Umbilical cord (tissue), 2 donors: ENCODE measurements around the gene ITGA11. TPM values are rescaled to one million over a fixed set of nuclear protein-coding genes. Genes with fewer than 3 reads are reported as not detected.

Source experiments
- DNase-seq: peaks from one replicate; pipeline ENCODE4 v3.0.0-alpha.2; 2015; ENCODE audit warnings: low spot score
- total RNA-seq: library from RNA; depleted of rRNA; stranded (reverse); fragments of >200 nt; gene quantifications from one replicate; pipeline ENCODE4 v1.2.3, GENCODE V29; 2014; ENCODE audit warnings: low replicate concordance; ENCODE audit not compliant: insufficient read depth

The ITGA11 gene
- total RNA-seq, 1 donor from 2014 or later, result 84.5 TPM

- peak; percentile 55 for DNase-seq
Observed at GRCh38 chr15:68333775-68334470, 98.0 kb downstream of the ITGA11 start.

DNA sequence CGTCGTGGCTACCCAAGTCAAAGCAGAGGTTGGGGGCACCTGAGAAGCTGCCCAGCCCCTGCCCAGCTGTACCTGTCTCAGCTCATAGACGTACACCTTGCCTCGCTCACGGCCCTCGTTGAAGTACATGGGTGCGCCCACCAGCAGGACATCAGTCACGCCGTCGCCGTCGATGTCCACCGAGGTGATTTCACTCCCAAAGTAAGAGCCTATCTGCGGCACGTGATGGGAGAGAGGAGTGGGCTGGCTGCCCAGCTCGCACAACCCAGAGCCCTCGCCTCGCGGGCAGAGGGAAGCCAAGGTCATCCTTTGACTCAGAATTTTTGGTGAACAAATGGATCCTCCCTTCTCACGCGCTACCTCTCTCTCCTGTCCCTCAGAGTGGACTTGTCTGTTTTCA, 99.7 kb downstream of the ITGA11 start:
- no peak for DNase-seq

DNA sequence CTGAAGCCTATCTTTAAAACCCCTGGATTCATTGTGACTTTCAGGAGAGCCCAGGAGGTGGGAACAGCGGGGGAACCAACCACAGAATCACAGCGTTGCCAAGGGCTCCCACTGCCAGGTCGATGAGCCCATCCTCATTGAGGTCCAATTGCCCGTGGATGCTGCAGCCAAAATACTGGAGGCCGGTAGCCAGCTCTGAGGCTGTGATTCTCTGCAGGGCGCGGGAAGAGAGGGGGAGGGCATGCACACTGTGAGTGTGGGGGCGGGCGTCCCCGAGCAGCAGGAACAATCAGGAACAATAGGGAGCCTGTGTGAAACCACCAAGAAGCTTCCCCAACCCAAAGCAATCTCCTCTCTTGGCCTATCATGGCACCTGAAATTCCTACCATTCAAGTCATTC, 101.1 kb downstream of the ITGA11 start:
- no peak for DNase-seq

DNA sequence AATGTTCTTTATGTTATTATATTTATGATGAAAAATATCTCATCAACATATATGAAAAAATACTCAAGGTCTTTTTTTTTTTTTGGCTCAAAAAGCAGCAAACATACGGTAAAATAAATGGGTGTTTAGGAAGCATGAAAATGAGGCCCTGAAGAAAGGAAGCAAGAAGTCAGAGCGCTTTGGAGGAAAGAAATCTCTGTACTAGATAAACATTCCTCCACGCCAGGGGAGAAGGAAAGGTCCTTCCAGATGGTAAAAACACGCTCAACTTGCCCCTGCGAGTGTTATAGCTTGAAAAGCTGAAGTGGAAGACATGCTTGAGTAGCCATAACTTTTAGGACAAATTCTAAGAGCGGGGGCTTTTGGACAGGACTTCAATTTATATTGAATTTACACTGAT, 101.5 kb downstream of the ITGA11 start:
- DNase-seq, result peak; percentile 31

- no peak for DNase-seq
Observed at GRCh38 chr15:68328964-68329363, 103.0 kb downstream of the ITGA11 start.

DNA sequence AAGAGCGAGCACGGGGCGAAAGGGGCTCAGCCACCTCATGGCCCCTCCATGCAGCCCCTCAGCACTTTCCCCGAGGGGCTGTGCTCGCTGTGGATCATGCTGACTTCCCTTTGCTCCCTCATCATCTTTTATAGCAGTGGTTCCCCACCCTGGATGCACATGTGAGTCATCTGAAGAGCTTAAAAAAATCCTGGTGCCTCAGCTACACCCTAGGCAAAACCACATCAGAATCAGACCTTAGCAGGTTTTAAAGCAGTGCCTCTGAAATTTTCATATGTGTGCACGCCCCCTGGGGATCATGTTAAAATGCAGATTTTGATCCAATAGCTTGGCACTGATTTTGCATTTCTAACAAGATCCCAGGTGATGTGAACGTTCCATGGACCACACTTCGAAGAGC, 103.5 kb downstream of the ITGA11 start:
- DNase-seq, result peak; percentile 77

- DNase-seq, result no peak
Observed at GRCh38 chr15:68326711-68327354, 105.1 kb downstream of the ITGA11 start.

GRCh38 chr15:68325726-68326125, 106.2 kb downstream of the ITGA11 start:
- no peak for DNase-seq

DNA sequence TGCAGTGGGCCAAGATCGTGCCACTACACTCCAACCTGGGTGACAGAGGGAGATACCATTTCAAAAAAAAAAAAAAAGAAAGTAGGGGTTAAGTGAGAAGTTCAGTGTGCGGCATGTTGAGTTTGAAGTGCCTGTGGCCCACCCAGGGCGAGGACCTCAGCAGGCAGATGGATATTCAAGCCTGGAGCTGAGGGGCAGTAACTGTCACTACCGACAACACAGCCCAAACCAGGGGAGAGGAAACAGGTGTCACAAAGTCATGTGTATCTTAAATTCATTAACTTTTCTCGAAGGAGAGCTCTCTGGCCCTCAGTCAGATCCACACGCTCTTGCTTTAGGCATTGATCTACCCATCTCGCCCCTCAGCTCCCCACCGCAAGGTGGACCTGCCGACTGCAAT, 109.2 kb downstream of the ITGA11 start:
- DNase-seq, result no peak

- DNase-seq, result no peak
Observed at GRCh38 chr15:68321229-68321628, 110.7 kb downstream of the ITGA11 start.

DNA sequence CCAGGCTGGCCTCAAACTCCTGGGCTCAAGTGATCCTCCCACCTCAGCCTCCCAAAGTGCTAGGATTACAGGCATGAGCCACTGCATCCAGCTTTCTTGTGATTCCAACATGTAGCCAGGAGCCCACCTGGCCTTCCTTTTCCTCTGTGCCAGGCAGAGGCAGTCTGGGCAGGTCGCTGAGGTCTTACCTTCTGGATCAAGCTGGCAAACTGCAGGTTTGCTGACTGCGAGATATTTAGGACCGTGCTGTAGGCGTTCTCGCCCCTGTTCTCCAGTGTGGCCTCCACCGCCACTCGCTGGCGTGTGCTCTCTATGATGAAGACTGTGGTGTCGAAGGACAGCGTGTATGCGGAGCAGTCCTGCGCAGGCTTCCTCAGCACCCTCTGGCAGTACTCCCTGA, 112.0 kb downstream of the ITGA11 start:
- no peak for DNase-seq

GRCh38 chr15:68318931-68319909, 112.7 kb downstream of the ITGA11 start:
- no peak for DNase-seq

DNA sequence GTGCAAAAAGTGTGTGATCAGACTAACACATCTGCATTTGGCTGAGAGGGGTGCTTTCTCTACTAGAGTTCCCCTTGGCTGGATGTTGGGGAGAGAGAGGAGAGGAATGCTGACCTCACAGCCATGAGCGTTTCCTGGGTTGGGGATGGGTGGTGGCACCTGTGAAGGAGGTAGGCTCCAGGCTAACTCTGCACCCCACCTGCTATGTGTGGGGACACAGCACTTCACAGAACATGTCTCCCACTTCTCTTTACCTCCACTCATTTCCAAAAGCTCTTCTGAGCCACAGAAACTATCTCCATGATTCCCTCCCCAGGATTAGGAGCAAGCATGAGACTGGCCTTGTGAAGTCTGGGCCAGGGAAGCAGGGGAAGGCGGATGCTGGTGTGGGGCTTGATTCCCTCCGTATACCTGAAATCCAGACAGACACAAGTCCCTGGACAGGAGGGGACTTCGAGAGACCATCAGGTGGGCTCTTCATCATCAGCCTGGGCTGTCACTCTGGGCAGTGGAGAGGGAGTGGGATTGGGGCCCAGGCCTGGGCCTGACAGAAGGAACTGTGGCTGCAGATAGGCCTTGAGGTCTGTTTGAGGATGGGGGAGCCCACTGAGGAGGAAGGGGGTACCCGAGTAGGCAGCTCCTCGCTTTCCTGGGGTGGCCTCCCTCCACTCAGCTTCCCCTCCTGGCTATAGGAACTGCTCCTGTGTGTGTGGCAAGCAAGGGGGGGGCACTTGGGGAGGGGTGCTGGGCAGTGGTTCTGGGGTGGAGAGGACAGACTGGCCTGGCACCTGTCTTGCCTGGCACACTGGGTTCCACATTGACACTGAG, 113.7 kb downstream of the ITGA11 start:
- no peak for DNase-seq

GRCh38 chr15:68317281-68318007, 114.5 kb downstream of the ITGA11 start:
- DNase-seq, result no peak

GRCh38 chr15:68316061-68316804, 115.7 kb downstream of the ITGA11 start:
- DNase-seq, result no peak

GRCh38 chr15:68315495-68316031, 116.4 kb downstream of the ITGA11 start:
- no peak for DNase-seq

DNA sequence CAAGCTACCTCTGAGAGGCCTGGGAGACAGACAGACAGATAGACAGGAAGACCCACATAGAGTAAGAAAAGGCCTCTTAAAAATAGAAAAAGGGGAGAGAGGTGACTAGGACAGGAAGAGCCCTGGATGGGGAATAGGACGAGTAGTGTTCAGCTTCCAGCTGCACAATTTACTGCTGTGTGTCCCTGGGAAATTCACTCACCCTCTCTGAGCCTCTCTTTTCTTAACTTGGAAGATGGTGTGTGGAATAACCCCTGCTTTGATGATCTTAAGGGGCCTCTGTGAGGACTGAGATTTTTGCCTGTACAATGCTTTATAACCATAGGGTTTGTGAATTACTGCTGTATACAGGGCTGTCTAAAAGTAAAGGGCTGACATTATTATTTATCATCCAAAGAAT, 116.9 kb downstream of the ITGA11 start:
- DNase-seq, result no peak

DNA sequence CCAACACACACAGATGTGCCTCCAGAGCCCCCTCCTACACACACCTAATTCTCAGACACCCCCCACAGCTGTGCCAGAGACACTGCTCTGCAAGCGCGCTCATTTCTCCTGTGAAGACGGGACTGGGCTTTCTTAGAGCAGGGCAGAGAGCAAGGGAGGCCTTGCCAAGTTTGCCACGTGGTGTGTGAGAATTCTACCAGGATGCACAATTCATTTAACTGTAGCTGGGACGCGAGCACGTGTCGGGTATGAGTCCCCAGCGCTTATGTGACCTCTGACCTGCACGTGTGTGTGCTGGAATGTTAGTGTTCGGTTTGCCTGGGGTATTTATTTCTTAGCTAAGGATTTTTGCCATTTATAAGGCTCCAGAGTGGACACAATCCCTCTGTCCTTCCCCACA, 117.4 kb downstream of the ITGA11 start:
- no peak for DNase-seq

DNA sequence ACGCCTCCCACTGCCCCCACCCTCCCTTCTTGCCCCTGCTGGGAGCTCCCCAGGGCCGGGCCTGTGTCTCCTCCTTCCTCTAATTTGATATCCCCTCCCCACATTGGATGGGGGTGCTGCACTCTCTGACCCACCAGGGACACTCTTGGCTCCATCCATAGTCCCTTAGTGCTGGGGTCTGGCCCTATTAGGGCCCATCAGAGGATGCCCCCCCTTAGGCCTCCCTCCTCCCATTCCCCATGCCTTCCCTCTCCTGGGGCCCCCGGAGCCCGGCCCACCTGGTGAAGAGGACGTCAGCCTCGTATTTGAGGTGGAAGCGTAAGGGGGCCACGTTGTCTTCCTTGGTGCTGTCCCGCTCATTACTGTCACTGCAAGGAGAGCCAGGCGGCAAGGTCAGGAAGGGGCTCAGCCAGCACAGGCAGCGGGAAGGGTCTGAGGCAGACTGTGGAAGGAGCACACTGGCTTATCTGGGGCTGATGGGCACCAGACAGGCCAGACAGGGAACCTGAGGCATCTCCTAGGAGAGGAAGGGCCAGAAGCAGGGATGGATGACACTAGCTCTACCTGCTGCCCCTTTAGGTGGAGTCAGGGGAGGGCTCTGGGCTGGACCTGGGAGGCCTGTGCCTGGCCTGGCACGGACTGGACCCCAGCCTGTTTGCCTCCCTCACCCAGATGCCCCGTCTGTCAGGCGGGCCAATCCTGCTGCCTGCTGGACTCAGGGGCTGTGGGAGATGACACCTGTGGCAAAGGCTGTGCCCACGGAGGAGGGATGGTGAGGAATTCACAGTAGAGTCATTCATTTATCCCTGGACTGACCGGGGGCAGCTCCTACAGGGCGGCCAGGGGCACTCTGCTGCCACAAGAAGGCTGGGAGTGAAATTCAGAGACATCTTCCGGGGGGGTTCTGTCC, 118.2 kb downstream of the ITGA11 start:
- DNase-seq, result no peak
